Measurements from ENCODE around the gene ZNF155. TPM values are rescaled to one million over a fixed set of nuclear protein-coding genes. Genes with fewer than 3 reads are reported as not detected.
"Not testable (repeated sequence)": the region's sequence is repeated elsewhere in the genome, so short reads cannot be mapped to it uniquely, and the experiment has no call there.

ZNF155 gene
- total RNA-seq = 10 to 100 TPM in 3 of 8 experiments, 1 to 10 TPM in 5; 5.1 to 12.2 (median 7.7) TPM

DNA sequence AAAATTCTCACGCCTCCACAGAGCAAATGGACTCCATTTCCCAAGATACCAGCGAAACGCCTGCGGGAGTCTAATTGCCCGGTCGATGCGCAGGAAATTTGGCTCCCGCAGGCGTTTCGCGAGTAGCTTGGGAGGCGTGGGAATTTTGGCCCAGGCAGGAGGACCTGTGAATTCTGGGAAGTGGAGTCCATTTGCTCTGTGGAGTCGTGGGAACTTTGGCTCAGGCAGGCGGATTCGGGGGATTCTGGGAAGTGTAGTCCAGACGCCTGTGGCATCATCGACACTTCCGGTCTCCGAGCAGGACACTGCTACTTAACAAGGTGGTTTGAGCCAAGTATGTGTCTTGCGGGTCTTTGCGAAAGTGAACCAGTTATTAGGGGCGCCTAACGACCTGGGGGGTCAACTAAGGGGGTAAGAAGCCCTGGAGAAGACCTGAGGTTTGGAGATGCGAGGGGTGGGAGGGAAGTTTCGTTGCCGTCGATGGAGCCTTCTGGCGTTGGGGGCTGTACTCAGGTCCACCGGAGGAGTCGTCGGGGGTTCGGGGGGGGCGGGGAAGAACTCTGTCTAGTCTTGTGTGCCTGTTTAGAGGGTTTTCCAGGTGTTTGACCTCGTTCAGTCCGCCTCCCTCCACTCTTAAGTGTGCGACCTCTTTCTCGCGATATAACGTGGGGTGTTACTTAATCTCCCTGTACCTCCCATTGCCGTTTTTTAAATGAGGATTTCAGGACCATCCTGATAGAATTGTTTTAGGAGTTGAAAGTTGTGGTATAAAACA is at the start of gene ZNF155:
TSS of gene ZNF155 (plus strand) at position 277 of the 775 bp plus-strand sequence. CDS start 4,356 bp downstream, outside the sequence.
- ATAC-seq (replicated peaks in 6 of 8) = peak; percentile 97 to 100 (median 100)
- Histone ChIP-seq H3K4me3 (peak within 1 kb of the TSS; percentile 57 to 88 (median 71)), H3K27ac (no peak within 1 kb of the TSS), H3K4me1 (replicated peaks in 1 of 2) (peaks cover 2 to 4% of the 10 kb centered on the region in 2 donors)
- in situ Hi-C loops (cut with MboI; ENCODE audit: low pct_unique_long_range_greater_than_20kb in 2 of 9, low sequenced_read_pairs in 9 of 9, unreplicated experiment in 9 of 9) = no loop called here
- 0 to 20% (median 0%) methylated on average over 1 to 13 of the region's 40 CpGs; no CpG with 5 or more reads in 5 of the 10 experiments for WGBS, 10 experiments

DNA sequence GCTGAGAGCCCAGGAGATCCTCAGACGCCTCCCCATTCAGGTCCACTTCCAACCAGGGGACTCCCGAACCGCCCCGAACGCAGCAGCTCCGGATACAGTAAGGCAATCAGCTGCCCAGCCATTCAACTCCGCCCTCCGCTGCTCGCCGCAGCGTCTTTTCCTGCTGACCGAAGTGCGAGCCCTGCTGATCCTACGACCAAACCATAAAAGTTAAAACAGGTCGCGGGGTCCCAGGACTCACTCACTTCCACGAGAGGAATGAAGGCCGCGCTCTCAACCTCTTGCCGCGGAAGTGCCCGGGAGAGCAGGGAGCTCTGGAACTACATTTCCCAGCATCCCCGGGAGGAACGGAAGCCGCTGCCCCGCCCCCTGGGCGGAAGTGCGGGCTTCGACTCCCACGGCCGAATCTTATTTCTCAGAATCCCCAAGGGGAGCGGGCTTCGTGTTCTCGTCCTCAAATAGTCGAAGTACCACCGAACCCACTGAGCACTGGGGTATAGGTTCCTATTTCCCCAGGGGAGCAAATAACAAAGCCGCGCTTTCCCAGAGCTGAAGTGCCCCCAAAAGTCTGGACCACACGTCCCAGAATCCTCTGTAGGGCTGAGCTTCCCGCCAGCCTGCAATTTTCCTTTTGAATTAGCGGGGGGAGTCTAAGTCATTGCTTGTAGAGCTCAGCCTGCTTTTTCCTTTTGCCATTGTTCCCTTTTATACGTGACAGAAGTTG is 48.8 kb upstream of the ZNF155 start, which contains the start of gene ZNF45:
TSS of gene ZNF45 (minus strand) at position 298 of the 724 bp plus-strand sequence. CDS start 13,097 bp downstream, outside the sequence.
- peak; percentile 97 to 99 (median 99) for ATAC-seq (replicated peaks in 6 of 8)
- WGBS, 10 experiments = 0 to 2% (median 0%) methylated on average over 1 to 16 of the region's 42 CpGs
- Histone ChIP-seq H3K27ac (peak within 1 kb of the TSS; percentile 26 to 77), H3K4me1 (replicated peaks in 1 of 2) (peaks cover 5 to 7% of the 10 kb centered on the region in 2 donors), H3K4me3 (peak within 1 kb of the TSS; percentile 59 to 79 (median 63))
- in situ Hi-C loops (cut with MboI; ENCODE audit: low pct_unique_long_range_greater_than_20kb in 2 of 9, low sequenced_read_pairs in 9 of 9, unreplicated experiment in 9 of 9) = no loop called here

DNA sequence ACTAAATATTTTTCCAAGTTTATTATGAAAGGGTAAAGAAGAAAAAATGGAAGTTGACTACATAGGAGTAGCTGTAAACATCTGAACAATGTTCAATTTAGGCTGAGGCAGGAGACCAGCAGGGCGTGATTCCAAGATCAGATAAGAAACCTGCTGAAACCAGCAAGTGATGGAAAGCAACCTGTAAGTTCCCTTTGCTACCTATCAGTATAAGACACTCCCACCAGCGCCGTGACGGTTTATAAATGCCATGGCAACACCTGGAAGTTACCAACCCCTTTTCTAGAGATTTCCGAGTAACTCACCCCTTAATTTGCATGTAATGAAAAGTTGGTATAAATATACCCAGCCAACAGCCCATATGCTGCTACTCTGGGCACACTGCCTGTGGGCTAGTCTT is 47.8 kb upstream of the ZNF155 start:
- Histone ChIP-seq H3K27ac (no peak overlapping the region), H3K4me3 (no peak overlapping the region), H3K4me1 (replicated peaks in 1 of 2) (peaks cover 5 to 7% of the 10 kb centered on the region in 2 donors)
- in situ Hi-C loops (cut with MboI; ENCODE audit: low pct_unique_long_range_greater_than_20kb in 2 of 9, low sequenced_read_pairs in 9 of 9, unreplicated experiment in 9 of 9) = no loop called here
- no peak for ATAC-seq (replicated peaks in 6 of 8)
- WGBS, 10 experiments = 30 to 100% (median 88%) methylated on average over 1 to 5 of the region's 5 CpGs

DNA sequence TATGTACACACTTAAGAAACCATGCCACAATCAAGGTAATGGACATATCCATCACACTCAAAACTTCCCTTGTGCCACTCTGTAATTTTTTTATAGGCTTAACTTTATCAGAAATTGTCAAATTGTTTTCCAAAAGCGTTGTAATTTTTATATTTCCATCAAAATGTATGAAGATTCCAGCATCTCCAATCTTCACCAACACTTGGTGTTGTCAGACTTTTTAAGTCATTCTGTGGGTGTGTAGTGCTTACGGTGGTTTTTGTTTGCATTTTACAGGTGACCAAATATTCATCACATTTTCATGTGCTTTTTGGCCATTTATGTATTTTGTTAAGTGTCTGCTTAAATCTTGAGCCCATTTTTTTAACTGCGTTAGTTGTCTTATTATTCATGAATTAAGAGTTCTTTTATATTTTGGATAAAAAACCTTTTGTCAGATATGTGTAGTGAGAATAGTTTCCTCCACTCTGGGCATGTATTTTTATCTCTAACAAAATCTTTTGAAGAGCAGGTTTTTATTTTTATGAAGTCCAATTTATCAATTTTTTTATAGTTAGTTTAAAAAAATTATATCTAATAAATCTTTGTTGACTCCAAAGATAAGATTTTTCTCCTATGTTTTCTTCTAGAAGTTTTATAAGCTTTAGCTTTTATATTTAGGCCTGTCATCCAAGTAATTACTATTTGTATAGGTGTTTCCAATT is 44.3 kb upstream of the ZNF155 start:
- whole genome bisulfite sequencing, 10 experiments = 21 to 62% (median 50%) methylated on average over 2 to 3 of the region's 3 CpGs
- Histone ChIP-seq H3K27ac (no peak overlapping the region), H3K4me1 (replicated peaks in 1 of 2) (no peaks in the 10 kb centered on the region), H3K4me3 (no peak overlapping the region)
- no peak for ATAC-seq (replicated peaks in 6 of 8)
- in situ Hi-C loops (cut with MboI; ENCODE audit: low pct_unique_long_range_greater_than_20kb in 2 of 9, low sequenced_read_pairs in 9 of 9, unreplicated experiment in 9 of 9) = no loop called here

DNA sequence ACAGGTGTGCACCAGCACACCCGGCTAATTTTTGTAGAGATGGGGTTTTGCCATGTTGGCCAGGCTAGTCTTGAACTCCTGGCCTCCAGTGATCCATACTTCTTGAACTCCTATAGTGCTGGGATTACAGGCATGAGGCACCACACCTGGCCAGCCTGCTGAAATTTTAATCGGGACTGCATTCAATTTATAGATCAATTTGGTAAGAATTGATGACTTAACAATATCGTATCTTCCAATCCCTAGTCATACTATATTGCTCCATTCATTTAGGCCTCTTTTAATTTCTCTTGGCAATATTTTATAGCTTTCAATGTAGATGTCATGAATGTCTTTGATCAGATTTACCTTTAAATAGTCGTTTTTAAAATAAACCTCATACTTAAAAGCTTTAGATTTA is 43.3 kb upstream of the ZNF155 start:
- 11 to 84% (median 52%) methylated on average over 1 to 4 of the region's 4 CpGs for WGBS, 10 experiments
- Histone ChIP-seq H3K27ac (no peak overlapping the region), H3K4me3 (no peak overlapping the region), H3K4me1 (replicated peaks in 1 of 2) (no peaks in the 10 kb centered on the region)
- ATAC-seq (replicated peaks in 6 of 8) = no peak
- in situ Hi-C loops (cut with MboI; ENCODE audit: low pct_unique_long_range_greater_than_20kb in 2 of 9, low sequenced_read_pairs in 9 of 9, unreplicated experiment in 9 of 9) = no loop called here

DNA sequence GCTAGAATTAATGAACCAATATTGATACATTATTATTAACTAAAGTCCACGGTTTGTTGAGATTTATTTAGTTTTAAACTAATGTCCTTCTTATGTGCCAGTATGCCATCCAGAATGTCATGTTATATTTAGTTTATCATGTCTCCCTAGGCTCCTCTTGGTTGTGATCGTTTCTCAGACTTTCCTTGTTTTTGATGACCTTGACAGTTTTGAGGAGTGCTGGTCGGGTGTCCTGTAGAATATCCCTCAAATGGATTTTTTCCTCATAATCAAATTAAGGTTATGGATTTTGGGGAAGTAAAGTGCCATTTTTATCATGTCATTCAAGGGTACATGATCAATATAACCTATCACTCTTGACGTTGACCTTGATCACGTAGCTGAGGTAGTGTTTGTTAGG is 42.8 kb upstream of the ZNF155 start:
- no peak for ATAC-seq (replicated peaks in 6 of 8)
- Histone ChIP-seq H3K4me3 (no peak overlapping the region), H3K4me1 (replicated peaks in 1 of 2) (no peaks in the 10 kb centered on the region), H3K27ac (no peak overlapping the region)
- WGBS, 10 experiments = 3 to 80% (median 47%) methylated on average over 1 to 5 of the region's 5 CpGs
- in situ Hi-C loops (cut with MboI; ENCODE audit: low pct_unique_long_range_greater_than_20kb in 2 of 9, low sequenced_read_pairs in 9 of 9, unreplicated experiment in 9 of 9) = no loop called here

DNA sequence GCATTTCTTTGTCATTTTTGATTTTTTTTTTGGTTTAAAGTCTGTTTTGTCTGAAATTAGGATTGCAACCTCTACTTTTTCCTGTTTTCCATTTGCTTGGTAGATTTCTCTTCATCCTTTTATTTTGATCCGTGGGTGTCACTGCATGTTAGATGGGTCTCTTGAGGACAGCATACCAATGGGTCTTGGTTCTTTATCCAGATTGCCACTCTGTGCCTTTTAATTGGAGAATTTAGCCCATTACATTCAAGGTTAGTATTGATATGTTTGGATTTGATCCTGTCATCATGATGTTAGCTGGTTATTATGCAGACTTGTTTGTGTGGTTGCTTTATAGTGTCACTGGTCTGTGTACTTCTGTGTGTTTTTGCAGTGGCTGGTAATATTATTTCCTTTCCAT is 36.6 kb upstream of the ZNF155 start:
- H3K27ac ChIP-seq; ATAC-seq (replicated peaks in 6 of 8); H3K4me3 ChIP-seq; H3K4me1 ChIP-seq (replicated peaks in 1 of 2); in situ Hi-C loops (cut with MboI; ENCODE audit: low pct_unique_long_range_greater_than_20kb in 2 of 9, low sequenced_read_pairs in 9 of 9, unreplicated experiment in 9 of 9): not testable (repeated sequence)
- WGBS, 10 experiments = 0% methylated on average over 1 of the region's 1 CpG; no CpG with 5 or more reads in 1 of the 10 experiments

DNA sequence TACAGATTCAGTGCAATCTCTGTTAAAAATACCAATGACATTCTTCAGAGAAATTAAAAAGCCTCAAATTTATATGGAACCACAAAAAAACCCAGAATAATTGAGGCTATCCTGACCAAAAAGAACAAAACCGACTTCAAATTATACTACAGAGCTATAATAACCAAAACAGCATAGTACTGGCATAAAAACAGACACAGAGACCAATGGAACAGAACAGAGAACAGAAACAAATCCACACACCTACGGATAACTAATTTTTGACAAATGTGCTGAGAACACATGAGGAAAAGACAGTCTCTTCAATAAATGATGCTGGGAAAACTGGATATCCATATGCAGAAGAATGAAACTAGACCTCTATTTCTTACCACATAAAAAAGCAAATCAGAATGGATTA is 34.2 kb upstream of the ZNF155 start:
- H3K4me1 ChIP-seq (replicated peaks in 1 of 2); ATAC-seq (replicated peaks in 6 of 8); H3K27ac ChIP-seq; H3K4me3 ChIP-seq; in situ Hi-C loops (cut with MboI; ENCODE audit: low pct_unique_long_range_greater_than_20kb in 2 of 9, low sequenced_read_pairs in 9 of 9, unreplicated experiment in 9 of 9): not testable (repeated sequence)
- 25 to 79% (median 68%) methylated on average over 1 to 2 of the region's 2 CpGs for WGBS, 10 experiments

DNA sequence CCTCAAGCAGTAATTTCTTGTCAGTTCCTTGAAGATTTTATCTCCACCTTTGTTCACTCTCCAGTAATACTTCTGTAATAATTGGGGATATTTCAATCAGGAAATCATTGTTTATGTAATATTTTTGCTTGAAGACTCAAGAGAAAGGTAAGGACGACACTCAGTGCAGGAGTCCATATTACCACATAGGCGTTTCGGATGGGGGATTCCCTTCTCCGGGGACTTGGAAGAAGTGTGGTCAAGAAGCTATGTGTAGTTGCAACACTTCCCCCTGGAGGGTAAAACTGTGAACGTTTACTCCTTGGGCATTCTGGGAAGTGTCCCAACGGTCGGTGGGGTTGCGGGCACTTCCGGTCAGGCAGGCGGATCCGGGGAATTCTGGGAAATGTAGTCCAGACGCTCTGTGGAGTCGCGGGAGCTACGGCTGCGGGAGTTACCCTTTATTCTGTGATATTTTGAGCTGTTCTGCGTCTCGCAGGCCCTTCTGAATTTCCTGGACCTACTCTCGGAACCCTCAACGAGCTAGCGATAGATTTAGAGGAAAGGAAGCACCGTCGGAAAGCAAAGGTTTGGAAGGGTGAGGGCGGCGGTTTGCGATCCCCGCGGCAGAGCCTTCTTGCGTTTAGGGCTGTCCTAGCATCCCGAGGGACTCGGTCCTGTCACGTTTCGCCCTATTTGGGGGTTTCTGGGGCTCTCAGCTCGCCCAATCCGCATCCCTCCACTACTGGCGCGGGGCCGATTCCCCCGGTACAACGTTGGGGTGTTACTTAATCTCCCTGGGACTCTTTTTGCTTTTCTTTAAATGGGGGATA is 32.9 kb upstream of the ZNF155 start, which contains the start of gene ZNF221:
TSS of gene ZNF221 (plus strand) at position 395 of the 812 bp plus-strand sequence. CDS start 11,499 bp downstream, outside the sequence.
- Histone ChIP-seq H3K4me3 (peak within 1 kb of the TSS; percentile 65 to 100 (median 96)), H3K27ac (peak within 1 kb of the TSS; percentile 23 to 77)
- peak; percentile 97 to 99 (median 99) for ATAC-seq (replicated peaks in 6 of 8)

DNA sequence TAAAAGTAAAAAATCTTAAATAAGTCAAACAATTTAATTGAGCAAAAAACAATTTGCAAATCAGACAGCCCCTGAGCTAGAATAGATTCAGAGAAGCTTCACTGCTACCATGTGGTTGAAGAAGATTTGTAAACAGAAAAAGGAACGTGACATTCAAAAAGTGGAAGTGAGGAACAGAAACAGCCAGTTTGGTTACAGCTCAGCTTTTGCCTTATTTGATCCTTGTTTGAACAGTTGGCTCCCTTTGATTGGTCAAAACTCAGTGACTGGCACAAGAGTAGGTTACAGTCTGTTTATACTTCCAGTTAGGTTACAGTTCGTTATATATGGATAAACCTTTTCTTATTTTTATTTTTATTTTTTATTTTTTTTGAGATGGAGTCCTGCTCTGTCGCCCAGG is 27.2 kb upstream of the ZNF155 start:
- Histone ChIP-seq H3K27ac (no peak overlapping the region), H3K4me3 (no peak overlapping the region), H3K4me1 (replicated peaks in 1 of 2) (peaks cover 0 to 2% of the 10 kb centered on the region in 2 donors)
- no peak for ATAC-seq (replicated peaks in 6 of 8)
- in situ Hi-C loops (cut with MboI; ENCODE audit: low pct_unique_long_range_greater_than_20kb in 2 of 9, low sequenced_read_pairs in 9 of 9, unreplicated experiment in 9 of 9) = no loop called here
- 74 to 100% (median 95%) methylated on average over 2 to 3 of the region's 3 CpGs for WGBS, 10 experiments

More for the DNA sequence above, 32.9 kb upstream of the ZNF155 start, which contains the start of gene ZNF221:
- 0 to 5% (median 1%) methylated on average over 1 to 28 of the region's 40 CpGs; no CpG with 5 or more reads in 1 of the 10 experiments for WGBS, 10 experiments
- in situ Hi-C loops (cut with MboI; ENCODE audit: low pct_unique_long_range_greater_than_20kb in 2 of 9, low sequenced_read_pairs in 9 of 9, unreplicated experiment in 9 of 9) = no loop called here
- peaks cover 0 to 2% of the 10 kb centered on the region in 2 donors for H3K4me1 ChIP-seq (replicated peaks in 1 of 2)

DNA sequence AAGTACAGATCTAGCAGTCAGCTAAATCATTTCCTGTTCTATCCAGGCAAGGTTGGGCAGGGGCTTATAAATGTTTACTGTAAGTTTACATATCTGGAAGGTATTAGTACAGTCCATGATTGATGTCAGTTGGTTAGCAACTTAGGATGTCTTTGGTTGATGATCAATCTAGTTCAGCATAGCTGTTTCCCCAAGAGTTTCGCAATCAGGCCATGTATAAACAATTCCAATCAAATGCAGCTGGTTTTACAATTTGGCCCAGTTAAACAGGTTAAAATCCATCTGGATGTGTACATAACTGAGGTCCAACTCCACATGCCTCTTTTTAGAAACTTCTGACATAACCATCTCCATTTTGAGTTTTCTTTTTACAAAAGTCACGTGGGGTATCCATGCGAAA is 26.1 kb upstream of the ZNF155 start:
- Histone ChIP-seq H3K27ac (no peak overlapping the region), H3K4me1 (replicated peaks in 1 of 2) (no peaks in the 10 kb centered on the region), H3K4me3 (no peak overlapping the region)
- ATAC-seq (replicated peaks in 6 of 8) = no peak
- in situ Hi-C loops (cut with MboI; ENCODE audit: low pct_unique_long_range_greater_than_20kb in 2 of 9, low sequenced_read_pairs in 9 of 9, unreplicated experiment in 9 of 9) = no loop called here
- 82 to 100% (median 94%) methylated on average over 1 to 3 of the region's 3 CpGs; no CpG with 5 or more reads in 3 of the 10 experiments for WGBS, 10 experiments

DNA sequence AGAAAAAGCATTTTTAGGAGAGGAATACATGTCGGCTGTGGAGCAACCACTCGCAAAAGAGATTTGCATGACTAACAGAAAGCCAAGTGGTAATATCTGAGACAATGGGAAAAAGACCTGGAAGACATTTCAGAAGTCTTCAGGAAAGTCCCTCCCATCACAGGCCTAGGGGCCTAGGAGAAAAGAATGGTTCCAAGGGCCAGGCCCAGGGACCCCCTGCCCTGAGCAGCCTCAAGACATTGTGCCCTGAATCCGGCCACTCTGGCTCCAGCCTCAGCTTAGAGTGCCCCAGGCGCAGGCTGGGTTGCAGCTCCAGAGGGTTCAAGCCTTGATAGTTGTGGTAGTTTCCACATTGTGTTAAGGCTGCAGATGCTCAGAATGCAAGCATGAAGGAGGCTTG is 23.6 kb upstream of the ZNF155 start:
- no peaks in the 10 kb centered on the region for H3K4me1 ChIP-seq (replicated peaks in 1 of 2)
- no peak overlapping the region for H3K27ac ChIP-seq
- H3K4me3 ChIP-seq = no peak overlapping the region
- no peak for ATAC-seq (replicated peaks in 6 of 8)
- WGBS, 10 experiments = 0 to 80% (median 48%) methylated on average over 1 to 4 of the region's 4 CpGs; no CpG with 5 or more reads in 2 of the 10 experiments
- in situ Hi-C loops (cut with MboI; ENCODE audit: low pct_unique_long_range_greater_than_20kb in 2 of 9, low sequenced_read_pairs in 9 of 9, unreplicated experiment in 9 of 9) = no loop called here

Measured in motor neuron (in vitro differentiated cells).